GM18499 (cell line): ENCODE data around the gene LGR6.

Experiments
- ATAC-seq: cut with Tn5 transposase; IDR thresholded peaks from one replicate; pipeline ENCODE4 v1.9.1; 2021; ENCODE audit warnings: moderate number of reproducible peaks; ENCODE audit not compliant: insufficient read depth, unreplicated experiment

Gene LGR6

DNA sequence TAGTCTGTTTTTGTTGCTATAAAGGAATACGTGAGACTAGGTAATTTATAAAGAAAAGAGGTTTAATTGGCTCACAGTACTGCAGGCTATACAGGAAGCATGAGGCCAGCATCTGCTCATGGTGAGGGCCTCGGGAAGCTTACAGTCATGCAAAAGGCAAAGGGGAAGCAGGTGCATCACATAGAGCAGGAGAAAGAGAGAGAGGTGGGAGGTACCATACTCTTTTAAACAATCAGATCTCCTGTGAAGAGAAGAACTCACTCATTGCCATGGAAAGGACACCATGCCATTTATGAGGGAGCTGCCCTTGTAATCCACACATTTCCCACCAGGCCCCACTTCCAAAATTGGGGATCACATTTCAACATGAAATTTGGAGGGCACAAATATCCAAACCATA, 167.6 kb downstream of the LGR6 start:
- no peak for ATAC-seq

GRCh38 chr1:202361701-202362100, 168.1 kb downstream of the LGR6 start:
- ATAC-seq = no peak

- no peak for ATAC-seq
Measured at GRCh38 chr1:202362212-202362611, 168.6 kb downstream of the LGR6 start.

DNA sequence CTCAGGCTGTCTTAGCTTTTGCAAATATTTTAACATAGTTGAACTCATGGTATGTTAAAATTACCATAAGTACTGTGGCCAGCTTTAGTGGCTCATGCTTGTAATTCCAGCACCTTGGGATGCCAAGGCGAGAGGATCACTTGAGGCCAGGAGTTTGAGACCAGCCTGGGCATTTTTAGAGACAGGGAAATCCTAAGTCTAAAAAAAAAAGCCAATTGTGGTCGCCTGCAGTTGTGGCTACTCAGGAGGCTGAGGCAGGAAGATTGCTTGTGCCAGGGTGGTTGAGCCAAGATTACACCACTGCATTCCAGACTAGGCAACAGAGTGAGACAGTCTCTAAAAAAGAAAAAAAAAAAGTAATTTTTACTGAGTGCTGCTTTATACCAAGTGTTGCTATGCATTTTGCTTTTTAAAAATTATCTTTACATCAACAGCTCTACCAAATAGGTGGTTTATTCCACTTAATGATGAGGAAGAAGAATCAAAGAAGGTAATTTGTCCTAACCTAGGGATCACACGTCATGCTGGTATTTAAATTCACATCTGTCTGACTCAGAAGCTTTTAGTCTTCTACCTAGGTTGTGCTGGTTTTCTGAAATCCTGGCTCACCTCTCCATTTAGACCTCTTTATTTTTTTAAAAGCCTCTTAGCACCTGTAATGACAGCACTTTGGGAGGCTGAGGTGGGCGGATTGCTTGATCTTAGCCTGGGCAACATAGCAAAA, 171.7 kb downstream of the LGR6 start:
- ATAC-seq = no peak

- ATAC-seq = no peak
Measured at GRCh38 chr1:202367271-202367670, 173.7 kb downstream of the LGR6 start.
